Psoas muscle (tissue), 8 donors: ENCODE data around the gene MS4A12. TPM values are rescaled to one million over a fixed set of nuclear protein-coding genes. Genes with fewer than 3 reads are reported as not detected.

ENCODE experiments used
- ATAC-seq, 4 donors: fragments of 200-7000 bp; cut with Tn5 transposase; one replicate each; pipeline ENCODE4 v1.9.1; 2020; ENCODE audit warnings: moderate library complexity in 3 of 4, mild to moderate bottlenecking in 2 of 4
- DNase-seq, 2 donors: peaks; one replicate each; pipeline ENCODE4 v3.0.0-alpha.2; 2020
- H3K27ac ChIP-seq: fragments of 200-600 bp; one replicate; pipeline ENCODE4 v1.8.0; 2022
- H3K27me3 ChIP-seq, 3 donors: fragments of 200-600 bp in 1 of 3; one replicate each; pipeline versions ENCODE4 v1.6.1 to v1.8.0; 2013 to 2022; ENCODE audit warnings: low read length in 2 of 3, mild to moderate bottlenecking in 2 of 3, moderate library complexity in 1 of 3; ENCODE audit not compliant: insufficient read depth in 3 of 3
- H3K36me3 ChIP-seq, 2 donors: fragments of 200-600 bp in 1 of 2; one replicate each; pipeline versions ENCODE4 v1.6.1 to v1.8.0; 2013 to 2022; ENCODE audit warnings: low read depth in 1 of 2, mild to moderate bottlenecking in 1 of 2, moderate library complexity in 1 of 2; ENCODE audit not compliant: insufficient read depth in 1 of 2
- H3K4me1 ChIP-seq: fragments of 200-600 bp; one replicate; pipeline ENCODE4 v1.8.0; 2022
- H3K4me3 ChIP-seq: fragments of 200-600 bp; one replicate; pipeline ENCODE4 v1.8.0; 2022; ENCODE audit warnings: mild to moderate bottlenecking
- H3K9me3 ChIP-seq: fragments of 200-600 bp; one replicate; pipeline ENCODE4 v1.8.0; 2022
- WGBS, 3 donors: extraction: QIAGEN DNeasy Blood & Tissue Kit; methylation state at CpG; one replicate each; pipeline versions ENCODE4 v1.1.6 to v1.1.7; 2013; 5-methylcytosine and 5-hydroxymethylcytosine counted together
- intact Hi-C, 2 donors: fragments of 100-400 bp; cut with DNase I; formaldehyde crosslinking; loops; one replicate each; pipeline versions ENCODE4 v1.11.0 to v1.14.2; 2022
- polyA plus RNA-seq, 3 donors: library from polyadenylated mRNA; stranded (reverse); fragments of 200-250 nt; gene quantifications; one replicate each; pipeline ENCODE4 v1.2.3, GENCODE V29; 2013
- total RNA-seq, 4 donors: library from RNA; stranded (reverse); fragmentation: NEBNext Ultra II Directional in 2 of 4; extraction: Animal tissue kit (Norgen Biotek cat#: 25700) in 2 of 4; gene quantifications; one replicate each; pipeline versions ENCODE4 v1.2.1 to v1.2.4, GENCODE V29; 2021 to 2023
- TF ChIP-seq, protein P1 (sequence below): fragments of 200-600 bp; IDR thresholded peaks from one replicate; pipeline ENCODE4 v1.8.0; 2022; ENCODE audit warnings: antibody characterized with exemption
- donor health status: healthy with polysubstance abuse.
- donor health status: DM: no; HTN: no; CAD: no; lungs with moderate emphysema.
- donor health status: Bipolar disorder and iron deficiency.
- donor health status: healthy.
- donor health status: DM: yes; HTN: yes; CAD: no.
- donor health status: DM: no; HTN: no; CAD: no.
- donor health status: DM: no; HTN: no; CAD: no.
- donor health status: DM: yes; HTN: yes; CAD: no.

MS4A12 gene
- total and polyA plus RNA-seq, 7 donors, result not detected

DNA sequence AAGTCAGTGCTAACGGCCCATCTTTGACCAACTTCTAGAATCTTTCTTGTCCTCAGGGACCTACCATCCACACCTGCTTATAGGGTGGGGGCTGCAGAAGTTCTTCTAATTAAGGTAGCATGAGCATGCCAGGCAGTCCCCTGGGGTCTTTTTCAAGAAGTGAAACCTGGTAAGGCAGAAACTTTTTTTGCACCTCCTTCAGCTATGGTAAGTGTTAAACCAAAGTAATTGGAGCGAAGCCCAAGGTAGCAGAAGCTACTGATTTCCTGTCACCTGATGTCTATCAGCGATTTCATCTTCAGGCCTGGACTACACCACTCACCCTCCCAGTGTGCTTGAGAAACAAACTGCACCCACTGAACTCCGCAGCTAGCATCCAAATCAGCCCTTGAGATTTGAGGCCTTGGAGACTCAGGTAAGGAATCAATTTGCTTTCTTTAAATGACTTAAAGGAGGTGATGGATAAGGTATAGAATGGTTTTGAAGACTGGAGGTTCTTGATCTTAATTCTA is 37.0 kb upstream of the MS4A12 start, which contains the start of gene MS4A1:
Gene MS4A1, plus strand, starts transcription at position 317 of the 512 bp plus-strand sequence. CDS start 6,528 bp downstream, outside the sequence.
- no peaks in the 10 kb centered on the region for H3K36me3 ChIP-seq
- intact Hi-C loops, result no loop called here
- no peaks in the 10 kb centered on the region for H3K9me3 ChIP-seq
- no peak for DNase-seq
- H3K27ac ChIP-seq, result no peak within 1 kb of the TSS
- H3K4me3 ChIP-seq, result no peak within 1 kb of the TSS
- no peak for ATAC-seq
- no peaks in the 10 kb centered on the region for H3K27me3 ChIP-seq
- H3K4me1 ChIP-seq, result no peaks in the 10 kb centered on the region
- 63 to 68% (median 64%) methylated on average over 4 of the region's 4 CpGs for WGBS, 3 donors
- TF ChIP-seq, protein P1, sequence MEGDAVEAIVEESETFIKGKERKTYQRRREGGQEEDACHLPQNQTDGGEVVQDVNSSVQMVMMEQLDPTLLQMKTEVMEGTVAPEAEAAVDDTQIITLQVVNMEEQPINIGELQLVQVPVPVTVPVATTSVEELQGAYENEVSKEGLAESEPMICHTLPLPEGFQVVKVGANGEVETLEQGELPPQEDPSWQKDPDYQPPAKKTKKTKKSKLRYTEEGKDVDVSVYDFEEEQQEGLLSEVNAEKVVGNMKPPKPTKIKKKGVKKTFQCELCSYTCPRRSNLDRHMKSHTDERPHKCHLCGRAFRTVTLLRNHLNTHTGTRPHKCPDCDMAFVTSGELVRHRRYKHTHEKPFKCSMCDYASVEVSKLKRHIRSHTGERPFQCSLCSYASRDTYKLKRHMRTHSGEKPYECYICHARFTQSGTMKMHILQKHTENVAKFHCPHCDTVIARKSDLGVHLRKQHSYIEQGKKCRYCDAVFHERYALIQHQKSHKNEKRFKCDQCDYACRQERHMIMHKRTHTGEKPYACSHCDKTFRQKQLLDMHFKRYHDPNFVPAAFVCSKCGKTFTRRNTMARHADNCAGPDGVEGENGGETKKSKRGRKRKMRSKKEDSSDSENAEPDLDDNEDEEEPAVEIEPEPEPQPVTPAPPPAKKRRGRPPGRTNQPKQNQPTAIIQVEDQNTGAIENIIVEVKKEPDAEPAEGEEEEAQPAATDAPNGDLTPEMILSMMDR, result no peak

DNA sequence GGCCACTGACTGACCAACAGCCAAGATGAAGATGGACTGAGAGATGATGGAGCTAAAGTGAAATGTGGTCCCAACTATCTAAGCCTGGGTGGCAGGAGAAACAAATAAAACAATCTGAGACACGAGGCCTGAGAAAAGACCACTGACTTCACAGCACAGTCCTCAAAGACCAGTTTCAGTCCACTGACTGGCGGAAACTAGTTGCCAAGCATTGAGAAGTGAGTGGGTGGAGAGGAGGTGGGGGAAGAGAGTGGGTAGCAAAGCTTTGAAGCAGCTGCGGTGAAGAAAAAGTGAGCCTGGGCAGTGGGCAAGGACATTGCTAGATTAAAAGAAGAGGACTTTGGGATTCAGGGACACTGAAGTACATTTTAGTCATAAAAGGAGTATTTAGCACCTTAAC is 35.0 kb upstream of the MS4A12 start:
- Histone ChIP-seq H3K4me1 (no peaks in the 10 kb centered on the region), H3K9me3 (no peaks in the 10 kb centered on the region), H3K27me3 (no peaks in the 10 kb centered on the region), H3K27ac (no peak overlapping the region), H3K36me3 (no peaks in the 10 kb centered on the region), H3K4me3 (no peak overlapping the region)
- DNase-seq (no peak), ATAC-seq (no peak)
- WGBS, 3 donors, result 60 to 76% (median 68%) methylated on average over 3 of the region's 3 CpGs
- TF ChIP-seq, protein P1, result no peak
- intact Hi-C loops, result no loop called here

DNA sequence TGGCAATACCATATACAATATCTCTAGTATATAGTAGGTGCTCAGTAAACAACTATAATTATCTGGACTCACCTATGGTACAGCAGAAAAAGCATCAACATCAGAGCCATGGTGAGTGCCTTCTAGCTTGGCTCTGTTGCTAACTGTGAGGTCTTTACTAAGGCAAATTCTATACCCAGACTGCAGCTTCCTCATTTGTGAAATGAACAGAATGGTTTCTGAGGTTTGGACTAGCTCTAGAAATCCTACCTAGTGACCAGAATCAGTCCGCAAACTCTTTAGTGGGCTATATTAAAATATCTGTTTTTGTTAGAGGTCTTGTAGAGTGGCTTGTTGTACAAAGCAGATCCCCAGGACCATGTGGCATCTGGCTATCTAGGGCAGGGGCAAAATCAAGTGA is 33.2 kb upstream of the MS4A12 start:
- Histone ChIP-seq H3K36me3 (no peaks in the 10 kb centered on the region), H3K4me3 (no peak overlapping the region), H3K27me3 (no peaks in the 10 kb centered on the region), H3K4me1 (no peaks in the 10 kb centered on the region), H3K9me3 (no peaks in the 10 kb centered on the region), H3K27ac (no peak overlapping the region)
- intact Hi-C loops, result no loop called here
- ATAC-seq (no peak), DNase-seq (no peak)
- 96 to 100% (median 97%) methylated on average over 1 of the region's 1 CpG for WGBS, 3 donors
- TF ChIP-seq, protein P1, result no peak

DNA sequence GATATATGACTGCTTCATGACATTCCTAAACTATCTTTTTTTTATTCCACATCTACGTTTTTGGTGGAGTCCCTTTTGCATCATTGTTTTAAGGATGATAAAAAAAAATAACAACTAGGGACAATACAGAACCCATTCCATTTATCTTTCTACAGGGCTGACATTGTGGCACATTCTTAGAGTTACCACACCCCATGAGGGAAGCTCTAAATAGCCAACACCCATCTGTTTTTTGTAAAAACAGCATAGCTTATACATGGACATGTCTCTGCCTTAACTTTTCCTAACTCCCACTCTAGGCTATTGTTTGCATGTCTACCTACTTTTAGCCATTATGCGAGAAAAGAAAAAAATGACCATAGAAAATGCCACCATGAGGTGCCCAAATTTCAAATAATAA is 23.7 kb upstream of the MS4A12 start:
- H3K4me3 ChIP-seq, result no peak overlapping the region
- no peak for ATAC-seq
- DNase-seq, result no peak
- H3K27me3 ChIP-seq, result no peaks in the 10 kb centered on the region
- intact Hi-C loops, result no loop called here
- no peak overlapping the region for H3K27ac ChIP-seq
- 55 to 64% (median 63%) methylated on average over 2 of the region's 2 CpGs for WGBS, 3 donors
- H3K9me3 ChIP-seq, result no peaks in the 10 kb centered on the region
- TF ChIP-seq, protein P1, result no peak
- no peaks in the 10 kb centered on the region for H3K36me3 ChIP-seq
- no peaks in the 10 kb centered on the region for H3K4me1 ChIP-seq

DNA sequence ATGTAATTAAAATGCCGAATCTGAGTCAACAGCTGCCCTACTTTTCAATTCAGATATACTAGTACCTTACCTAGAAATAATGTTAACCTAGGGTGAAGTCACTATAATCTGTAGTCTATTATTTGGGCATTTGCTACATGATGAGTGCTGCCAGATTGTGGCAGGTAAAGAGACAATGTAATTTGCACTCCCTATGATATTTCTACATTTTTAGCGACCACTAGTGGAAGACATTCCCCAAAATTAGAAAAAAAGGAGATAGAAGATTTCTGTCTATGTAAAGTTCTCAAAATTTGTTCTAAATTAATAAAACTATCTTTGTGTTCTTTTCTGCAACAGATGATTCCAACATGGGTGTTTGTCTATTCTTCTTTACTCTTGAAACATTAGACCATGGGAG is 22.9 kb upstream of the MS4A12 start:
- Histone ChIP-seq H3K9me3 (no peaks in the 10 kb centered on the region), H3K27me3 (no peaks in the 10 kb centered on the region), H3K4me3 (no peak overlapping the region), H3K27ac (no peak overlapping the region), H3K4me1 (no peaks in the 10 kb centered on the region), H3K36me3 (no peaks in the 10 kb centered on the region)
- TF ChIP-seq, protein P1, result no peak
- no peak for DNase-seq
- ATAC-seq, result no peak
- intact Hi-C loops, result no loop called here
- WGBS, 3 donors, result 55 to 59% (median 58%) methylated on average over 2 of the region's 2 CpGs
